GM19035 (cell line): Measurements from ENCODE around the gene TOMM20.

Experiments
- ATAC-seq: cut with Tn5 transposase; IDR thresholded peaks from one replicate; pipeline ENCODE4 v1.9.1; 2021; ENCODE audit not compliant: unreplicated experiment

The TOMM20 gene

GRCh38 chr1:235069577-235070563 is 58.8 kb downstream of the TOMM20 start:
- ATAC-seq: no peak

GRCh38 chr1:235069176-235069575 is 59.5 kb downstream of the TOMM20 start:
- ATAC-seq: no peak

- ATAC-seq: no peak
Measured at GRCh38 chr1:235068158-235069121, 60.2 kb downstream of the TOMM20 start.

- no peak for ATAC-seq
Measured at GRCh38 chr1:235067396-235068157, 61.1 kb downstream of the TOMM20 start.

GRCh38 chr1:235063068-235063765 is 65.4 kb downstream of the TOMM20 start:
- ATAC-seq: no peak

- ATAC-seq: no peak
Measured at GRCh38 chr1:235060607-235061470, 67.8 kb downstream of the TOMM20 start.
